Measurements from ENCODE around the gene C6orf118.

- TF ChIP-seq KDM1A (CRISPR knock-in tag; IDR thresholded peaks at IDR 0.05) (no peak), NR1H2 (CRISPR knock-in tag; IDR thresholded peaks at IDR 0.05; ENCODE audit: borderline replicate concordance, low read depth) (no peak), CBX5 (CRISPR knock-in tag; IDR thresholded peaks at IDR 0.05; ENCODE audit: borderline replicate concordance) (no peak), FOSL1 (CRISPR knock-in tag; IDR thresholded peaks at IDR 0.05; ENCODE audit: borderline replicate concordance) (no peak), ZSCAN5A (CRISPR knock-in tag; IDR thresholded peaks at IDR 0.05; ENCODE audit: borderline replicate concordance) (no peak), HNRNPK (IDR thresholded peaks at IDR 0.05; ENCODE audit: low read depth, low read length, poor library complexity, severe bottlenecking) (no peak), ZNF138 (CRISPR knock-in tag; IDR thresholded peaks at IDR 0.05; ENCODE audit: low read depth) (no peak), USF2 (IDR thresholded peaks at IDR 0.05; ENCODE audit: low read depth, low read length) (no peak), USF2 (CRISPR knock-in tag; IDR thresholded peaks at IDR 0.05; ENCODE audit: borderline replicate concordance) (no peak), PATZ1 (CRISPR knock-in tag; IDR thresholded peaks at IDR 0.05) (no peak), CTCF (CRISPR knock-in tag; IDR thresholded peaks at IDR 0.05) (no peak), HMGXB4 (CRISPR knock-in tag; IDR thresholded peaks at IDR 0.05; ENCODE audit: borderline replicate concordance in 1 of 2, low read depth in 1 of 2) (no peak), ZNF777 (CRISPR knock-in tag; IDR thresholded peaks at IDR 0.05) (no peak)
Measured at GRCh38 chr6:165292657-165293056, 16.7 kb downstream of the C6orf118 start.
